Measurements from ENCODE around the gene HIBCH. TPM values are rescaled to one million over a fixed set of nuclear protein-coding genes. Genes with fewer than 3 reads are reported as not detected.

The HIBCH gene
- total and polyA plus RNA-seq, 9 of the 15 experiments (the other 6 are each of a cell fraction or from before 2014, with no cell fraction given), result 17.0 to 65.4 (median 28.3) TPM

- no peaks in the 10 kb centered on the region for H3K9me3 ChIP-seq (replicated peaks; ENCODE audit: control insufficient read depth, insufficient read depth, low read depth, low read length)
- no peaks in the 10 kb centered on the region for H3K79me2 ChIP-seq (ENCODE audit: control insufficient read depth, insufficient read depth, low read length)
- intact Hi-C loops (cut with micrococcal nuclease) (no loop called here), in situ Hi-C loops (cut with MboI) (no loop called here)
- H3K4me1 ChIP-seq (replicated peaks in 1 of 2; ENCODE audit: control insufficient read depth in 2 of 2, insufficient read depth in 2 of 2, low read length in 2 of 2), result peaks cover 0 to 4% of the 10 kb centered on the region in 2 experiments; a peak in 1 of 5 replicates
- no peak overlapping the region for H3K27ac ChIP-seq (ENCODE audit: extremely low read depth, low read depth, low read length)
- ATAC-seq (no peak), DNase-seq (ENCODE audit: extremely low read depth in 1 of 4, low spot score in 3 of 4) (no peak), FAIRE-seq (no peak)
- no peak overlapping the region for H3K4me3 ChIP-seq
- H3K36me3 ChIP-seq (ENCODE audit: control insufficient read depth, insufficient read depth, low read length), result peaks cover 11% of the 10 kb centered on the region; the same call in 1 of the 3 replicates
- H3K9me1 ChIP-seq (ENCODE audit: control insufficient read depth, insufficient read depth, low read length), result no peaks in the 10 kb centered on the region
- no peak overlapping the region for H3K4me2 ChIP-seq (ENCODE audit: insufficient read depth, low read length)
- ChIA-PET POLR2A (no interaction called here), CTCF (ENCODE audit: low intra/inter-chr PET ratio) (no interaction called here)
- no TSS peak for BruUV-seq (replicated peaks)
- 82% methylated on average over 2 of the region's 5 CpGs for WGBS (ENCODE audit: insufficient coverage, low coverage, missing lambda C conversion rate)
- H3K9ac ChIP-seq (ENCODE audit: insufficient read depth in 1 of 2, low read depth in 2 of 2, low read length in 2 of 2), result no peak overlapping the region
- H4K20me1 ChIP-seq (replicated peaks; ENCODE audit: control insufficient read depth, insufficient read depth, low read length), result no peaks in the 10 kb centered on the region
- no peaks in the 10 kb centered on the region for H3K27me3 ChIP-seq (ENCODE audit: control insufficient read depth in 2 of 2, insufficient read depth in 2 of 2, low read length in 2 of 2)
- no peak overlapping the region for H2AFZ ChIP-seq (ENCODE audit: low read depth, low read length)
- TF ChIP-seq KLF6 (CRISPR knock-in tag; IDR thresholded peaks at IDR 0.05; ENCODE audit: borderline replicate concordance) (no peak), ZNF584 (CRISPR knock-in tag; IDR thresholded peaks at IDR 0.05; ENCODE audit: low read depth) (no peak), MTA1 (IDR thresholded peaks at IDR 0.05; ENCODE audit: borderline replicate concordance) (no peak), KAT2B (IDR thresholded peaks at IDR 0.05; ENCODE audit: low read depth, low read length) (no peak), HBP1 (CRISPR knock-in tag; IDR thresholded peaks at IDR 0.05) (no peak), MXI1 (IDR thresholded peaks at IDR 0.05; ENCODE audit: low read depth, low read length) (no peak), SMAD1 (IDR thresholded peaks at IDR 0.05; ENCODE audit: low read depth, low read length, partially characterized antibody) (no peak), SMARCA5 (IDR thresholded peaks at IDR 0.05) (no peak), SETDB1 (IDR thresholded peaks at IDR 0.05; ENCODE audit: low read length) (no peak), HNRNPH1 (optimal IDR thresholded peaks at IDR 0.05; ENCODE audit: low read depth, low read length) (no peak), SRSF3 (IDR thresholded peaks at IDR 0.05; ENCODE audit: insufficient read depth, low read length) (no peak), SOX6 (IDR thresholded peaks at IDR 0.05) (no peak), BRD4 (IDR thresholded peaks at IDR 0.05) (no peak), COPS2 (conservative IDR thresholded peaks at IDR 0.05) (no peak)
- TF ChIP-seq, protein P1, sequence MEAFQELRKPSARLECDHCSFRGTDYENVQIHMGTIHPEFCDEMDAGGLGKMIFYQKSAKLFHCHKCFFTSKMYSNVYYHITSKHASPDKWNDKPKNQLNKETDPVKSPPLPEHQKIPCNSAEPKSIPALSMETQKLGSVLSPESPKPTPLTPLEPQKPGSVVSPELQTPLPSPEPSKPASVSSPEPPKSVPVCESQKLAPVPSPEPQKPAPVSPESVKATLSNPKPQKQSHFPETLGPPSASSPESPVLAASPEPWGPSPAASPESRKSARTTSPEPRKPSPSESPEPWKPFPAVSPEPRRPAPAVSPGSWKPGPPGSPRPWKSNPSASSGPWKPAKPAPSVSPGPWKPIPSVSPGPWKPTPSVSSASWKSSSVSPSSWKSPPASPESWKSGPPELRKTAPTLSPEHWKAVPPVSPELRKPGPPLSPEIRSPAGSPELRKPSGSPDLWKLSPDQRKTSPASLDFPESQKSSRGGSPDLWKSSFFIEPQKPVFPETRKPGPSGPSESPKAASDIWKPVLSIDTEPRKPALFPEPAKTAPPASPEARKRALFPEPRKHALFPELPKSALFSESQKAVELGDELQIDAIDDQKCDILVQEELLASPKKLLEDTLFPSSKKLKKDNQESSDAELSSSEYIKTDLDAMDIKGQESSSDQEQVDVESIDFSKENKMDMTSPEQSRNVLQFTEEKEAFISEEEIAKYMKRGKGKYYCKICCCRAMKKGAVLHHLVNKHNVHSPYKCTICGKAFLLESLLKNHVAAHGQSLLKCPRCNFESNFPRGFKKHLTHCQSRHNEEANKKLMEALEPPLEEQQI (IDR thresholded peaks at IDR 0.05), result no peak
- TF ChIP-seq, protein P2, sequence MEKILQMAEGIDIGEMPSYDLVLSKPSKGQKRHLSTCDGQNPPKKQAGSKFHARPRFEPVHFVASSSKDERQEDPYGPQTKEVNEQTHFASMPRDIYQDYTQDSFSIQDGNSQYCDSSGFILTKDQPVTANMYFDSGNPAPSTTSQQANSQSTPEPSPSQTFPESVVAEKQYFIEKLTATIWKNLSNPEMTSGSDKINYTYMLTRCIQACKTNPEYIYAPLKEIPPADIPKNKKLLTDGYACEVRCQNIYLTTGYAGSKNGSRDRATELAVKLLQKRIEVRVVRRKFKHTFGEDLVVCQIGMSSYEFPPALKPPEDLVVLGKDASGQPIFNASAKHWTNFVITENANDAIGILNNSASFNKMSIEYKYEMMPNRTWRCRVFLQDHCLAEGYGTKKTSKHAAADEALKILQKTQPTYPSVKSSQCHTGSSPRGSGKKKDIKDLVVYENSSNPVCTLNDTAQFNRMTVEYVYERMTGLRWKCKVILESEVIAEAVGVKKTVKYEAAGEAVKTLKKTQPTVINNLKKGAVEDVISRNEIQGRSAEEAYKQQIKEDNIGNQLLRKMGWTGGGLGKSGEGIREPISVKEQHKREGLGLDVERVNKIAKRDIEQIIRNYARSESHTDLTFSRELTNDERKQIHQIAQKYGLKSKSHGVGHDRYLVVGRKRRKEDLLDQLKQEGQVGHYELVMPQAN (IDR thresholded peaks at IDR 0.05; ENCODE audit: borderline replicate concordance), result no peak
These were observed 38.9 kb downstream of the HIBCH start for GRCh38 chr2:190280565-190281350.

All from K562 (cell line).